Keratinocyte (primary cell): ENCODE results near the gene MOB3B. TPM values are rescaled to one million over a fixed set of nuclear protein-coding genes. Genes with fewer than 3 reads are reported as not detected.

ENCODE experiments used
- DNase-seq: peaks from one replicate; pipeline ENCODE4 v3.0.0-alpha.2; 2011; ENCODE audit warnings: low read depth, missing footprints, low spot score
- FAIRE-seq: peaks from 2 replicates; lab custom pipeline; 2011; peaks lifted over from hg19 to GRCh38; lab: Jason Lieb, UNC
- H2AFZ ChIP-seq: 2 replicates; pipeline ENCODE4 v1.6.0; 2012; ENCODE audit warnings: low read length, control low read depth, inconsistent platforms; ENCODE audit not compliant: control insufficient read depth
- H3K27ac ChIP-seq: 2 replicates; pipeline ENCODE4 v1.5.1; 2011; ENCODE audit warnings: low read length; ENCODE audit not compliant: control insufficient read depth, insufficient read depth
- H3K27me3 ChIP-seq: 3 replicates; pipeline ENCODE4 v1.6.0; 2011; ENCODE audit warnings: low read length; ENCODE audit not compliant: control insufficient read depth, insufficient read depth; ENCODE audit errors: extremely low read depth
- H3K36me3 ChIP-seq, 2 experiments: 2 replicates in 1 of 2; 3 replicates in 1 of 2; pipeline ENCODE4 v1.5.1; 2011; ENCODE audit warnings: low read length in 2 of 2, mild to moderate bottlenecking in 1 of 2; ENCODE audit not compliant: control insufficient read depth in 2 of 2, insufficient read depth in 2 of 2; ENCODE audit errors: extremely low read depth in 1 of 2
- H3K4me1 ChIP-seq: 3 replicates; pipeline ENCODE4 v1.5.1; 2011; ENCODE audit warnings: low read length; ENCODE audit not compliant: control insufficient read depth, insufficient read depth; ENCODE audit errors: extremely low read depth
- H3K4me2 ChIP-seq: 3 replicates; pipeline ENCODE4 v1.6.0; 2011; ENCODE audit warnings: low read depth, low read length; ENCODE audit not compliant: control insufficient read depth, insufficient read depth; ENCODE audit errors: extremely low read depth
- H3K4me3 ChIP-seq, 3 experiments: fragments of 200-600 bp in 1 of 3; sonication (generic) in 1 of 3; 2 replicates in 2 of 3; 3 replicates in 1 of 3; pipeline ENCODE4 v1.5.1; 2011 to 2016; ENCODE audit warnings: low read length in 3 of 3, mild to moderate bottlenecking in 3 of 3, control low read depth in 2 of 3, inconsistent platforms in 1 of 3, low read depth in 1 of 3, mixed read lengths in 1 of 3, mixed run types in 1 of 3, moderate library complexity in 1 of 3; ENCODE audit not compliant: control insufficient read depth in 2 of 3, insufficient read depth in 2 of 3; ENCODE audit errors: extremely low read depth in 1 of 3
- H3K79me2 ChIP-seq: 2 replicates; pipeline ENCODE4 v1.6.0; 2012; ENCODE audit warnings: low read length; ENCODE audit not compliant: control insufficient read depth, insufficient read depth
- H3K9ac ChIP-seq: 3 replicates; pipeline ENCODE4 v1.6.0; 2011; ENCODE audit warnings: low read length; ENCODE audit not compliant: control insufficient read depth, insufficient read depth; ENCODE audit errors: extremely low read depth
- H3K9me1 ChIP-seq: 3 replicates; pipeline ENCODE4 v1.6.0; 2011; ENCODE audit warnings: low read length; ENCODE audit not compliant: control insufficient read depth, insufficient read depth; ENCODE audit errors: extremely low read depth
- H3K9me3 ChIP-seq: 2 replicates; pipeline ENCODE4 v1.5.1; 2012; ENCODE audit warnings: low read depth, low read length; ENCODE audit not compliant: control insufficient read depth
- H4K20me1 ChIP-seq: 3 replicates; pipeline ENCODE4 v1.6.0; 2011; ENCODE audit warnings: low read length; ENCODE audit not compliant: control insufficient read depth, insufficient read depth; ENCODE audit errors: extremely low read depth
- CTCF ChIP-seq, 3 experiments: IDR thresholded peaks in 1 of 3; conservative IDR thresholded peaks in 1 of 3; optimal IDR thresholded peaks in 1 of 3; 2 replicates in 2 of 3; 3 replicates in 1 of 3; pipeline versions ENCODE3 to v1.5.1; 2011; ENCODE audit warnings: low read length in 3 of 3, mild to moderate bottlenecking in 3 of 3, moderate library complexity in 2 of 3, control low read depth in 1 of 3, inconsistent platforms in 1 of 3; ENCODE audit not compliant: insufficient read depth in 2 of 3; ENCODE audit errors: extremely low read depth in 1 of 3
- EZH2 ChIP-seq: IDR thresholded peaks from one replicate; pipeline ENCODE4 v1.6.1; 2012; ENCODE audit warnings: inconsistent platforms, mild to moderate bottlenecking, low read length, moderate library complexity
- dilution Hi-C: fragments of 300-500 bp; cut with MboI; formaldehyde crosslinking; loops from one replicate; pipeline ENCODE4 v1.7.0; 2020; ENCODE audit warnings: low sequenced_read_pairs; ENCODE audit not compliant: extremely low pct_ligation_motif_present
- polyA plus RNA-seq, 5 experiments: library from polyadenylated mRNA; depleted of rRNA in 3 of 5; stranded (reverse) in 3 of 5; stranded (forward) in 1 of 5; unstranded in 1 of 5; fragments of >200 nt; gene quantifications; 1 replicate in 1 of 5; 2 replicates in 3 of 5; 3 replicates in 1 of 5; pipeline versions ENCODE4 v1.2.1 to v1.2.3, GENCODE V29; 2011 to 2012; ENCODE audit warnings: missing spikeins in 2 of 5, low read depth in 1 of 5, low replicate concordance in 1 of 5

The MOB3B gene
- polyA plus RNA-seq, 1 donor (not counting 4 experiments of a cell fraction or from before 2014, with no cell fraction given) = 35.3 TPM

GRCh38 chr9:27445688-27446087 lies 83.9 kb downstream of the MOB3B start:
- TF ChIP-seq CTCF (optimal IDR thresholded peaks at IDR 0.05 in 1 of 3, IDR thresholded peaks at IDR 0.05 in 1 of 3, conservative IDR thresholded peaks at IDR 0.05 in 1 of 3; ENCODE audit: extremely low read depth in 1 of 3, insufficient read depth in 2 of 3, low read length in 3 of 3) (no peak), EZH2 (no peak)

GRCh38 chr9:27445057-27445595 lies 84.5 kb downstream of the MOB3B start:
- no peak for FAIRE-seq
- dilution Hi-C loops = no loop called here

More at GRCh38 chr9:27445688-27446087, 83.9 kb downstream of the MOB3B start:
- Histone ChIP-seq H3K9me1 (no peaks in the 10 kb centered on the region), H3K9me3 (no peaks in the 10 kb centered on the region), H3K27ac (no peak overlapping the region), H2AFZ (no peak overlapping the region), H3K36me3 (peaks cover 0 to 2% of the 10 kb centered on the region in 2 experiments), H3K9ac (no peak overlapping the region), H3K79me2 (peaks cover 52% of the 10 kb centered on the region), H3K4me2 (no peak overlapping the region), H3K4me1 (peaks cover 23% of the 10 kb centered on the region), H3K4me3 (no peak overlapping the region), H4K20me1 (no peaks in the 10 kb centered on the region), H3K27me3 (no peaks in the 10 kb centered on the region)
- FAIRE-seq (no peak), DNase-seq (no peak)
- dilution Hi-C loops = no loop called here

More at GRCh38 chr9:27445057-27445595, 84.5 kb downstream of the MOB3B start:
- Histone ChIP-seq H2AFZ (no peak overlapping the region), H3K4me3 (no peak overlapping the region), H4K20me1 (no peaks in the 10 kb centered on the region), H3K4me1 (peaks cover 20% of the 10 kb centered on the region), H3K9me3 (no peaks in the 10 kb centered on the region), H3K79me2 (peaks cover 49% of the 10 kb centered on the region), H3K4me2 (no peak overlapping the region), H3K9ac (no peak overlapping the region), H3K36me3 (peaks cover 0 to 2% of the 10 kb centered on the region in 2 experiments), H3K27ac (no peak overlapping the region), H3K27me3 (no peaks in the 10 kb centered on the region), H3K9me1 (no peaks in the 10 kb centered on the region)
- no peak for DNase-seq
- no peak for TF ChIP-seq CTCF (optimal IDR thresholded peaks at IDR 0.05 in 1 of 3, IDR thresholded peaks at IDR 0.05 in 1 of 3, conservative IDR thresholded peaks at IDR 0.05 in 1 of 3; ENCODE audit: extremely low read depth in 1 of 3, insufficient read depth in 2 of 3, low read length in 3 of 3)
- TF ChIP-seq EZH2 = no peak
